ENCODE measurements around the gene SEL1L. TPM values are rescaled to one million over a fixed set of nuclear protein-coding genes. Genes with fewer than 3 reads are reported as not detected.

The SEL1L gene
- total and polyA plus RNA-seq, 12 donors: 8.3 to 119 (median 56.0) TPM

DNA sequence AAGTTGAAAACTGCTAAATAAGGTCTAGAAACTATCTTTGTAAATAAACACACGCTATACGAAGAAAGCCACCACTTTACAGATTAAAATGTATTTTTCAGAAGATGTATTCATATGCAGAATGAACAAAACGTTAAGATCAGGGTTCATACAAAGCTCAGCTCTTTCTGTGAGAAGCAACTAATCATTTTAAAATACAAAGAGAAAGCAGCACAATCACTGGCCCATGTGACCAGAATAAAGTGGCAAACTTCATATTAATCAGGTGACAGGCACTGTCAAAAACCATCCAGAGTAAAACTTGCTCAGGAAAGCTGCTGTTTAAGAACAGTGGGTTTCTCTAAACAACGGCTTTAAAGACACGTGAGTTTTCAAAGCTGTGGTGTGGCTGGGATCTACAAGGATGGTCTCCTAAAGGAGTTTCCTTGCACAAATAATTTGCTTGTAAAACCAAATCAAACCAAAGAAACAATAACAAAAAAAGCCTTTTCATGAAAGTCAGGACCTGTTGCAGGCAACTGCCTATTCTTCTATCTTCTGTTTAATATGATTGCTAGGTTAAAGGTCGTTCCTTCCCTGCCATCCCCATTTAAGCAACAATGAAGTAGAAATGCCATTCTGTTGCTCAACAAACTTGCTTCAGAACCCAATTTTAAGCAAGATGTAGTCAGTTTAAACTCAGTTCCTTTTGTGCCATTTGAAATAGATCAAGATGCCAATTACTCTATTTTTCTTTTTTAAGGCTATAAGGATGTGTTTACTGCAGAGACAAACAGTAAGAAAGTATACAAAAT is 22.3 kb downstream of the SEL1L start:
- peak overlapping the region in 1 of 5 donors; percentile 29 for H3K27ac ChIP-seq
- H3K4me3 ChIP-seq: peak overlapping the region in 1 of 4 donors; percentile 17
- H3K36me3 ChIP-seq (replicated peaks in 1 of 2): peaks cover 0 to 4% of the 10 kb centered on the region in 2 donors
- H3K4me1 ChIP-seq (replicated peaks in 1 of 2): peaks cover 15 to 46% of the 10 kb centered on the region in 2 donors
- 61 to 71% (median 66%) methylated on average over 6 of the region's 6 CpGs for WGBS, 4 donors
- no peak for DNase-seq
- no peaks in the 10 kb centered on the region for H3K9me3 ChIP-seq (replicated peaks in 1 of 3)
- TF ChIP-seq, protein P1, sequence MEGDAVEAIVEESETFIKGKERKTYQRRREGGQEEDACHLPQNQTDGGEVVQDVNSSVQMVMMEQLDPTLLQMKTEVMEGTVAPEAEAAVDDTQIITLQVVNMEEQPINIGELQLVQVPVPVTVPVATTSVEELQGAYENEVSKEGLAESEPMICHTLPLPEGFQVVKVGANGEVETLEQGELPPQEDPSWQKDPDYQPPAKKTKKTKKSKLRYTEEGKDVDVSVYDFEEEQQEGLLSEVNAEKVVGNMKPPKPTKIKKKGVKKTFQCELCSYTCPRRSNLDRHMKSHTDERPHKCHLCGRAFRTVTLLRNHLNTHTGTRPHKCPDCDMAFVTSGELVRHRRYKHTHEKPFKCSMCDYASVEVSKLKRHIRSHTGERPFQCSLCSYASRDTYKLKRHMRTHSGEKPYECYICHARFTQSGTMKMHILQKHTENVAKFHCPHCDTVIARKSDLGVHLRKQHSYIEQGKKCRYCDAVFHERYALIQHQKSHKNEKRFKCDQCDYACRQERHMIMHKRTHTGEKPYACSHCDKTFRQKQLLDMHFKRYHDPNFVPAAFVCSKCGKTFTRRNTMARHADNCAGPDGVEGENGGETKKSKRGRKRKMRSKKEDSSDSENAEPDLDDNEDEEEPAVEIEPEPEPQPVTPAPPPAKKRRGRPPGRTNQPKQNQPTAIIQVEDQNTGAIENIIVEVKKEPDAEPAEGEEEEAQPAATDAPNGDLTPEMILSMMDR (IDR thresholded peaks at IDR 0.05): no peak
- TF ChIP-seq POLR2A (IDR thresholded peaks at IDR 0.05): no peak
- H3K27me3 ChIP-seq: no peaks in the 10 kb centered on the region
- intact Hi-C loops (cut with DNase I): no loop called here

DNA sequence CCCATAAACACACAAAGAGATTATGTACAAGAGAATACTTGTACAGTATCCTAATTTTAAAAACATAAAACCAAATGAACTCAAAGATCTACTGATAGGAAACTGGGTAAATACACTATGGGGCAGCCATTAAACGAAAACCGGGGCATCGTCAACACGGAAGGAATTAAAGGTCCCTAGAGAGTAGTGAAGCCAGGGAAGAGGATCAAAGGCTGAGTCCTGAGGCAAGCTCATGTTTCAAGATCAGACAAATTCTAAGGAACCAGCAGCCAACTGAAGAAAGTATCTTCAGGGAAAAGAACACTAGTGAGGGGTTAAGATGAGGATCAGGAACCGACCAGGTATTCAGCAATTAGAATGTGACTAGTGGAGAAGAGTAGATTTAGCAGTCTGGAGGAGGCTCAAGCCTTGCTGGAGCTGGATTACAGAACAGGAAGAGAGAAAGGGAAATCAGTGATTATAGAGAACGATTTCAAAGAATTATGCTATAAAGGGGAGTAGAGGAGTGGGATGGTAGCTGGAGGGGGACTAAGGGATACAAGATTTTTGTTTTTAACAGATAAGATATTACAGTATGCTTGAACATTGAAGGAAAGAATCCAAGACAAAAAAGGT is 23.7 kb downstream of the SEL1L start:
- TF ChIP-seq POLR2A (IDR thresholded peaks at IDR 0.05): no peak
- TF ChIP-seq, protein P1 (IDR thresholded peaks at IDR 0.05): no peak
- 43 to 53% (median 47%) methylated on average over 6 of the region's 6 CpGs for WGBS, 4 donors
- H3K4me3 ChIP-seq: no peak overlapping the region
- no peaks in the 10 kb centered on the region for H3K9me3 ChIP-seq (replicated peaks in 1 of 3)
- intact Hi-C loops (cut with DNase I): no loop called here
- no peak overlapping the region for H3K27ac ChIP-seq
- peaks cover 0 to 17% of the 10 kb centered on the region in 2 donors for H3K36me3 ChIP-seq (replicated peaks in 1 of 2)
- H3K27me3 ChIP-seq: no peaks in the 10 kb centered on the region
- peaks cover 15 to 45% of the 10 kb centered on the region in 2 donors for H3K4me1 ChIP-seq (replicated peaks in 1 of 2)
- no peak for DNase-seq

DNA sequence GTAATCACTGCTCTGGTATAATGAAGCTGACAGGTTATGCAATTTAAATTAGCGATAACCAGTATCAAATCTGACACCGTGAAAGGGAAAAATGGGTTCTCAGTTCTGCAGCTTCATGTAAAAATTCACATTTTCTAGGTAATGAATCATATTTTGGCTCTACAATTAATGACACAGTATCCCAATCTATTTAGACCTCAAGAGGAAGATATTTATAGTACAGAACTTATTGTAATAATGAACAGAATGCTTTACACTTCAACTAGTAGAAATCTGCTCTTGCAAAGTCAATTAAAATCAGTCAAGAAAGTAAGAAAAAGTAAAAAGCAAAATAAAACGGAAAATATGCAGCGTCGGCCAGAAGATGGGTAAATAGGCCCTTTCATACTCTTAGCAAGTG is 24.3 kb downstream of the SEL1L start:
- no peaks in the 10 kb centered on the region for H3K9me3 ChIP-seq (replicated peaks in 1 of 3)
- peaks cover 0 to 24% of the 10 kb centered on the region in 2 donors for H3K36me3 ChIP-seq (replicated peaks in 1 of 2)
- no peaks in the 10 kb centered on the region for H3K27me3 ChIP-seq
- TF ChIP-seq, protein P1 (IDR thresholded peaks at IDR 0.05): no peak
- TF ChIP-seq POLR2A (IDR thresholded peaks at IDR 0.05): no peak
- no peak overlapping the region for H3K27ac ChIP-seq
- no peak overlapping the region for H3K4me3 ChIP-seq
- no peak for DNase-seq
- peaks cover 15 to 45% of the 10 kb centered on the region in 2 donors for H3K4me1 ChIP-seq (replicated peaks in 1 of 2)
- WGBS, 4 donors: 89 to 92% (median 92%) methylated on average over 5 of the region's 5 CpGs
- intact Hi-C loops (cut with DNase I): no loop called here

DNA sequence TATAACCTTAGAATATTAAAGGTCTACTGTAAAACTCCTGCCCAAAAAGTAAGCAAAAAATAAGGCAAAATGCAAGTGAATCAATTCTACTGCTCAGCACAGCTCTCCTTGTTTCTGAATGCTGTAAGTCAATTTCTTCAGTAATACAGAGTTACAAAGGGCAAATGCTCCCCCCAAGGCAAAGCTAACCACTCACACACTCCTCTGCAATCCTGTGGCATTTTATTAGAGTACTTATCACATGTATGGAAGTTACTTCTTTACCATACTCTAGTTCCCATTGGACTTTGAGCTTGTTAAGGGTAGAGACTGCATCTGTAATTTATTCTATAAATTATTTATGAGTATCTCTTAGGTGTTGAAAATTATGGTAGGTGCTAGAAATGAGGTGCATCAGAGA is 27.2 kb downstream of the SEL1L start:
- no peaks in the 10 kb centered on the region for H3K9me3 ChIP-seq (replicated peaks in 1 of 3)
- H3K27ac ChIP-seq: no peak overlapping the region
- intact Hi-C loops (cut with DNase I): no loop called here
- peaks cover 0 to 45% of the 10 kb centered on the region in 2 donors for H3K36me3 ChIP-seq (replicated peaks in 1 of 2)
- DNase-seq: no peak
- TF ChIP-seq, protein P1 (IDR thresholded peaks at IDR 0.05): no peak
- no peak for TF ChIP-seq POLR2A (IDR thresholded peaks at IDR 0.05)
- H3K27me3 ChIP-seq: no peaks in the 10 kb centered on the region
- no peak overlapping the region for H3K4me3 ChIP-seq
- peaks cover 7 to 33% of the 10 kb centered on the region in 2 donors for H3K4me1 ChIP-seq (replicated peaks in 1 of 2)
